HT1080 (cell line): ENCODE measurements around the gene TST. TPM values are rescaled to one million over a fixed set of nuclear protein-coding genes. Genes with fewer than 3 reads are reported as not detected.

Source experiments
- small RNA-seq: library from RNA; depleted of rRNA; stranded (forward); fragments of <200 nt; gene quantifications from one replicate; pipeline ENCODE3, GENCODE V24; 2014
- total RNA-seq: library from RNA; depleted of rRNA; stranded (reverse); fragments of >200 nt; shearing (Covaris generic); gene quantifications from 2 replicates; pipeline ENCODE4 v1.2.3, GENCODE V29; 2014; rRNA removed

Gene TST
- total RNA-seq, 1 experiment from 2014 or later: 15.9 TPM

Small RNAs within 50 kb of the gene (small RNA-seq; reads per million reads assigned to genes)
- not detected for gene RF00019

Other genes starting within 250 kb of the TST start
- gene IFT27, start 243.3 kb downstream of the TST start, total RNA-seq: 0.10 and 0.29 TPM in 2 replicates
- gene PVALB, start 202.4 kb downstream of the TST start, total RNA-seq: not detected in 2 replicates
- not detected in 2 replicates for gene NCF4, start 158.4 kb downstream of the TST start, total RNA-seq
- gene CSF2RB, start 105.8 kb downstream of the TST start, total RNA-seq: not detected in 2 replicates
- gene MPST, start 295 bp upstream of the TST start, total RNA-seq: 127 and 145 TPM in 2 replicates
- gene KCTD17, start 32.3 kb upstream of the TST start, total RNA-seq: 32.3 and 36.4 TPM in 2 replicates
- gene TMPRSS6, start 90.3 kb upstream of the TST start, total RNA-seq: 0.11 TPM in 1 of 2 replicates, not detected in the other
- 0.06 and 0.63 TPM in 2 replicates for gene IL2RB, start 130.5 kb upstream of the TST start, total RNA-seq
- 5.8 and 10.3 TPM in 2 replicates for gene C1QTNF6, start 168.8 kb upstream of the TST start, total RNA-seq
- not detected in 2 replicates for gene SSTR3, start 193.0 kb upstream of the TST start, total RNA-seq
- gene RAC2, start 224.8 kb upstream of the TST start, total RNA-seq: 162 and 246 TPM in 2 replicates